RWPE1 (cell line): ENCODE results near the gene BAG3.

Source experiments
- CTCF ChIA-PET: fragments of 350-600 bp; sonication (Branson Sonifier 250); formaldehyde crosslinking; extraction: SDS; loops from one replicate; lab custom pipeline; 2021; lab: Yijun Ruan, JAX
- POLR2A ChIA-PET: fragments of 400-600 bp; formaldehyde crosslinking; extraction: SDS; loops from one replicate; lab custom pipeline; 2020; ENCODE audit warnings: antibody characterized with exemption; ENCODE audit not compliant: low non-redundant PET; lab: Yijun Ruan, JAX
- DNase-seq: peaks from one replicate; pipeline ENCODE4 v3.0.0; 2012; ENCODE audit warnings: low spot score
- H3K27ac ChIP-seq: fragments of 450-650 bp; 2 replicates; pipeline ENCODE4 v1.5.1; 2017
- CTCF ChIP-seq: fragments of 450-650 bp; conservative IDR thresholded peaks from 2 replicates; pipeline ENCODE4 v1.5.1; 2017; ENCODE audit warnings: low read depth, mild to moderate bottlenecking

The BAG3 gene

DNA sequence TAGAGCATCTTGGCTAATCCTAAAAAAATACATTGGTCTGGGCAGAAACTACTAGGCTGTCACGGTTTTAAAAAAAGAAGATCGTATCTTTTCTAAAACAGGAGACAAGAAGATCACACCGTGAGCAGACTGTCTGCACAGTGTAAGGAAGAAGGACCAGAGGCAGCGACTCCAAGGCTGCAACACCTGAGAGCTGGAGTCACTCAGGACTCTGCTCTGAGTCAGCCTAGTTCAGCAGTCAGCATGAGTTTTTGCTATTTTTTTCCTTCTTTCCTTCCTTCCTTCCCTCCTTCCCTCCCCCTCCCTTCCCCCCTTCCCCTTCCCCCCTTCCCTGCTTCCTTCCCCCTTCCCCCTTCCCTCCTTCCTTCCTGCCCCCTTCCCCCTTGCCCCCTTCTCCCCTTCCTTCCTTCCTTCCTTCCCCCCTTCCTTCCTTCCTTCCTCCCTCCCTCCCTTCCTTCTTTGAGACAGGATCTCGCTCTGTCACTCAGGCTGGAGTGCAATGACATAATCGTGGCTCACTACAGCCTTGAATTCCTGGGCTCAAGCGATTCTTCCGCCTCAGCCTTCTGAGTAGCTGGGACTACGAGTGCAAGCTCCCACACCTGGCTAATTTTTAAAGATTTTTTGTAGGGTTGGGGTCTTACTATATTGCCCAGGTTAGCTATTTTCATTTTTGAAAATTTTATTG lies 24.4 kb downstream of the BAG3 start:
- ChIA-PET CTCF (interaction anchor here (1.1 kb wide), 1 partner anchor 184 kb away, joined by 3 read pairs; no protein-coding TSS in a partner anchor), POLR2A (interaction anchor here (0.9 kb wide), 1 partner anchor 25 kb away, joined by 5 read pairs; the partner anchor contains the start of gene BAG3)

DNA sequence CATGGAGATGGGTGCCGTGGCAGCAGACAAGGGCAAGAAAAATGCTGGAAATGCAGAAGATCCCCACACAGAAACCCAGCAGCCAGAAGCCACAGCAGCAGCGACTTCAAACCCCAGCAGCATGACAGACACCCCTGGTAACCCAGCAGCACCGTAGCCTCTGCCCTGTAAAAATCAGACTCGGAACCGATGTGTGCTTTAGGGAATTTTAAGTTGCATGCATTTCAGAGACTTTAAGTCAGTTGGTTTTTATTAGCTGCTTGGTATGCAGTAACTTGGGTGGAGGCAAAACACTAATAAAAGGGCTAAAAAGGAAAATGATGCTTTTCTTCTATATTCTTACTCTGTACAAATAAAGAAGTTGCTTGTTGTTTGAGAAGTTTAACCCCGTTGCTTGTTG lies 25.9 kb downstream of the BAG3 start:
- CTCF ChIA-PET: interaction anchor here (0.6 to 1.1 kb wide), 4 partner anchors 27 to 952 kb away, joined by 3 to 8 read pairs (median 4); no protein-coding TSS in a partner anchor
- DNase-seq: no peak
- peak overlapping the region; percentile 64 for H3K27ac ChIP-seq
- POLR2A ChIA-PET: no interaction called here
- TF ChIP-seq CTCF: no peak

More for the DNA sequence above, 24.4 kb downstream of the BAG3 start:
- no peak for DNase-seq
- peak overlapping the region; percentile 71 for H3K27ac ChIP-seq
- TF ChIP-seq CTCF: no peak

GRCh38 chr10:119677904-119678755 lies 26.9 kb downstream of the BAG3 start:
- H3K27ac ChIP-seq: peak overlapping the region; percentile 98
- CTCF ChIA-PET: interaction anchor here (0.6 to 1.1 kb wide), 4 partner anchors 20 to 843 kb away, joined by 3 to 4 read pairs (median 3); no protein-coding TSS in a partner anchor
- POLR2A ChIA-PET: no interaction called here
- no peak for DNase-seq
- TF ChIP-seq CTCF: no peak

GRCh38 chr10:119679480-119679829 lies 28.3 kb downstream of the BAG3 start:
- peak overlapping the region; percentile 98 for H3K27ac ChIP-seq
- ChIA-PET POLR2A (interaction anchor here (1.3 to 2.1 kb wide), 2 partner anchors 21 to 25 kb away, joined by 5 to 6 read pairs; no protein-coding TSS in a partner anchor), CTCF (interaction anchor here (0.6 kb wide), 2 partner anchors 234 to 1467 kb away, joined by 3 read pairs; no protein-coding TSS in a partner anchor)
- TF ChIP-seq CTCF: no peak
- no peak for DNase-seq

DNA sequence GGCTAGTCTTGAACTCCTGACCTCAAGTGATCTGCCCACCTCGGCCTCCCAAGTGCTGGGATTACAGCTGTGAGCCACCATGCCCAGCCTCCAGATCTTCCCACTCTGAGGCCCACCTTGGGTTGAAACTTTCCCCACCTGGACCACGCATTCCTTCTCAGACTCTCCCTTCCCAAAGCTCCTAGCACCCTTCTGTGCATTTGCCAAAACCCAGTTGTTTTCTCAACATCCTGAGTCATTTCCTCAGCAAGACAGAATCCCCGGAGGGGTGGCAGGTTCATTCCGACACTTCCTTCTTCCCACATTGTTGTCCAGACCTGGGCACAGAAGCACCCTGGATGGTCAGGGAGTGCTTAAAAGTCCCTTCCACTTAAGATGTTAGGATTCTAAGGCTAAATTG lies 28.9 kb downstream of the BAG3 start:
- DNase-seq: peak; percentile 97
- ChIA-PET POLR2A (interaction anchor here (0.8 to 2.1 kb wide), 3 partner anchors 22 to 26 kb away, joined by 5 to 6 read pairs (median 5); no protein-coding TSS in a partner anchor), CTCF (interaction anchor here (0.6 to 1.5 kb wide), 4 partner anchors 13 to 587 kb away, joined by 3 to 4 read pairs (median 3); no protein-coding TSS in a partner anchor)
- H3K27ac ChIP-seq: peak overlapping the region; percentile 98
- no peak for TF ChIP-seq CTCF

- DNase-seq: peak; percentile 96
- no peak for TF ChIP-seq CTCF
- H3K27ac ChIP-seq: peak overlapping the region; percentile 98
- ChIA-PET CTCF (interaction anchor here (0.7 to 1.5 kb wide), 3 partner anchors 14 to 588 kb away, joined by 3 to 4 read pairs (median 3); no protein-coding TSS in a partner anchor), POLR2A (interaction anchor here (0.8 to 2.1 kb wide), 5 partner anchors 23 to 45 kb away, joined by 3 to 6 read pairs (median 5); partner anchors contain the start of genes BAG3 and INPP5F)
These were observed 29.5 kb downstream of the BAG3 start for GRCh38 chr10:119680650-119681081.
